ACC112 (cell line): ENCODE measurements around the gene TOM1L1.

Source experiments
- H2AFZ ChIP-seq: fragments of 200-600 bp; sonication (generic); one replicate; pipeline ENCODE4 v1.6.0; 2017; ENCODE audit warnings: antibody characterized with exemption, low read length; ENCODE audit not compliant: unreplicated experiment
- H3K27ac ChIP-seq: fragments of 200-600 bp; sonication (generic); 2 replicates; pipeline ENCODE4 v1.5.1; 2014; ENCODE audit warnings: low read depth, mild to moderate bottlenecking, antibody characterized with exemption, low read length, moderate library complexity
- H3K27me3 ChIP-seq: fragments of 200-600 bp; sonication (generic); 2 replicates; pipeline ENCODE4 v1.6.1; 2014; ENCODE audit warnings: mild to moderate bottlenecking, antibody characterized with exemption, low read length, moderate library complexity, mixed read lengths; ENCODE audit not compliant: insufficient read depth
- H3K36me3 ChIP-seq: fragments of 200-600 bp; sonication (generic); 2 replicates; pipeline ENCODE4 v1.6.1; 2016; ENCODE audit warnings: mild to moderate bottlenecking, antibody characterized with exemption, low read length, moderate library complexity, mixed read lengths; ENCODE audit not compliant: insufficient read depth
- H3K4me1 ChIP-seq: fragments of 200-600 bp; sonication (generic); one replicate; pipeline ENCODE4 v1.6.1; 2016; ENCODE audit warnings: low read length, mixed read lengths; ENCODE audit not compliant: insufficient read depth, unreplicated experiment, control insufficient read depth
- H3K4me3 ChIP-seq: fragments of 200-600 bp; sonication (generic); 2 replicates; pipeline ENCODE4 v1.5.1; 2014; ENCODE audit warnings: mild to moderate bottlenecking, low read depth, low read length
- H3K79me2 ChIP-seq: fragments of 200-600 bp; sonication (generic); one replicate; pipeline ENCODE4 v1.6.0; 2016; ENCODE audit warnings: low read length; ENCODE audit not compliant: control insufficient read depth, unreplicated experiment, insufficient read depth

TOM1L1 gene

DNA sequence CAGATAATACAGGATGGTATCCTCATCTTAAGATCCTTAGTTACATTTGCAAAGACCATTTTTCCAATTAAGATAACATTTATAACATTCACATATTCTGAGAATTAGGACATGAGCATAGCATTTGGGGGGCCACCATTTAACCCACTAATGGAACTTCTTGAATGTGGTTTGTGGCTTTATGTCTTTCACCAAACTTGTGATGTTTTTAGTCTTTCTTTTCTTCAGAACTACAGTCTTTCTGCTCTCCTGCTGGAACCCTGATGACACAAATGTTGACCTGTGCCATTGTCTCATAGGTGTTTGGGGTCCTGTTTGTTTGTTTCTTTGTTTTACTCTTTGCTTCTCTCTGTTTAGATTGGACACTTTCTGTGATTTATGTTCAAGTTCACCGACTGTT lies 44.6 kb downstream of the TOM1L1 start:
- H3K36me3 ChIP-seq: peaks cover 12% of the 10 kb centered on the region
- H3K4me3 ChIP-seq: no peak overlapping the region
- no peaks in the 10 kb centered on the region for H3K27me3 ChIP-seq
- no peaks in the 10 kb centered on the region for H3K79me2 ChIP-seq
- H3K4me1 ChIP-seq: peaks cover 14% of the 10 kb centered on the region
- H3K27ac ChIP-seq: no peak overlapping the region
- H2AFZ ChIP-seq: no peak overlapping the region

DNA sequence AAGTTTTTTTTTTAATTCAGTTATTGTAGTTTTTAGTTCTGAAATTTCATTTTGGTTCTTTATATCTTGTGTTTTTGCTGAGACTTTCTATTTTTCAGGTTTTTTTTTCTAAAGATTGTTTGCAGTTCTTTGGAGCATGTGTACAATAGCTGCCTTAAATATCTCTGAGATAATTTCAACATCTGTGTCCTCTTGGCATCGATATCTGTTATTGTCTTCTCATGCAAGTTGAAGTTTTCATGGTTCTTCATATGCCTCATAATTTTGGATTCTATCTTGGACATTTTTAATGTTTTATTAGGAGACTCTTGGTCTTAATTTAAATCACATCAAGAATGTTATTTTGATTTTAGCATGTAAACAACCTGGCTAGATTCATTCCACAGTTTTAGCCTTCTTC lies 45.0 kb downstream of the TOM1L1 start:
- Histone ChIP-seq H3K27ac (no peak overlapping the region), H3K4me3 (no peak overlapping the region), H3K36me3 (peaks cover 16% of the 10 kb centered on the region), H3K27me3 (no peaks in the 10 kb centered on the region), H3K79me2 (no peaks in the 10 kb centered on the region), H2AFZ (no peak overlapping the region), H3K4me1 (peaks cover 14% of the 10 kb centered on the region)

DNA sequence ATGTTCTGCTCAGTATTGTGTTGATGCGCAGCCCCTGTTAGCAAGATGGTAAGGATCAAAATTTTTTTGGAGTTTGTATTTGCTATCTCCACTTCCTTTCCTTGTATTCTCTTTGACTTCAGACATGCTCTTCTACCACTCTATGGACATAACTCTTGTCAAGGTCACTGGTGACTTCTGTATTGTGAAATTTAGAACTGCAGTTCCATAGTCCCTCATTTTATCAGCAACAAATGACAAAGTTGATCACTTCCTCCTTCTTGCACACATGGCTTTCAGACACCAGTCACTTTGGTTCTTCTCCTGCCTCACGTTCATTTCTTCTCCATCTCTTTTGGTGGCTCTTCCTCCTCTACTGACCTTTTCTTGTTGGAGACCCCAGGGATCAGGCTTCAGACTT lies 46.7 kb downstream of the TOM1L1 start:
- H3K36me3 ChIP-seq: peaks cover 23% of the 10 kb centered on the region

DNA sequence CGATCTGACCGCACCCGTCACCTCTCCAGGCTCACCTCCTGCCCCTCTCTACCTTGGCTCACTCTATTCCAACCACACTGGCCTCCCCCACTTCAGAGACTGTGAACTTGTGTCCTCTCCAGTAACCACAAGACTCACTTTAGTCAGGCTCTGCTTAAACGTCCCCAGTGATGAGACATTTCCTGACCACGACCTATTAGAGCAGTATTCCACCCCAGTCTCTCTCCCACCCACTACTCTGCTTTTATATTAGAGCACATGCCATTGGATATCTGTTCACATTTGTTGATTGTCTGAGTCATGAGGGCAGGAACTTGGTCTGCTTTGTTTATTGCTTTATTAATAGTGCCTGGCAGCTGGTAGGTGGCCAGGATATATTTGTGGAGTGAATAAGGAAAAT lies 47.7 kb downstream of the TOM1L1 start:
- Histone ChIP-seq H2AFZ (no peak overlapping the region), H3K27me3 (no peaks in the 10 kb centered on the region), H3K36me3 (peaks cover 23% of the 10 kb centered on the region), H3K4me3 (peak overlapping the region; percentile 24; the same call in 1 of the 2 replicates), H3K4me1 (peaks cover 14% of the 10 kb centered on the region), H3K79me2 (no peaks in the 10 kb centered on the region), H3K27ac (peak overlapping the region; percentile 38; the same call in 1 of the 2 replicates)

More for the DNA sequence above, 46.7 kb downstream of the TOM1L1 start:
- H3K4me1 ChIP-seq: peaks cover 14% of the 10 kb centered on the region
- H2AFZ ChIP-seq: no peak overlapping the region
- H3K79me2 ChIP-seq: no peaks in the 10 kb centered on the region
- H3K4me3 ChIP-seq: no peak overlapping the region; the same call in 1 of the 2 replicates
- no peak overlapping the region for H3K27ac ChIP-seq
- H3K27me3 ChIP-seq: no peaks in the 10 kb centered on the region

DNA sequence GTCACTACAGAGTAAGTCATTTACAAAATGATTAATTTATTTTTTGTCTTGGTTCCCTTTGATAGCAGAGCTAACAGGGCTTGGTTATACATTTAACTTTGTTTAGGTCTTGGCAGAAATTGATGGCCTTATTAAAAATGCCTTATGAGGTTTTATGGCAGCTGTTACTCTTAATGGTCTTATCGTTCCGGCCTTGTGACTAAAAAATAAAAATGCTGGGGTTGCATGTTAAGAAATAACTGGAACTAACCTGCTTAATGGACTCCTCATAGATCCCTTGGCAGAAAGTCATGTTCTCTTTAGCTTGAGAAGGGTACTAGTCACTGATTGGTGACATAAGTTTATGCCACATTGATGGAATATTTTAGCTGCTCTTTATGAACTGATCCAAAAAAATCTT lies 49.5 kb downstream of the TOM1L1 start:
- Histone ChIP-seq H3K27me3 (no peaks in the 10 kb centered on the region), H2AFZ (no peak overlapping the region), H3K4me1 (peaks cover 14% of the 10 kb centered on the region), H3K27ac (no peak overlapping the region), H3K79me2 (no peaks in the 10 kb centered on the region), H3K36me3 (peaks cover 23% of the 10 kb centered on the region), H3K4me3 (no peak overlapping the region)

DNA sequence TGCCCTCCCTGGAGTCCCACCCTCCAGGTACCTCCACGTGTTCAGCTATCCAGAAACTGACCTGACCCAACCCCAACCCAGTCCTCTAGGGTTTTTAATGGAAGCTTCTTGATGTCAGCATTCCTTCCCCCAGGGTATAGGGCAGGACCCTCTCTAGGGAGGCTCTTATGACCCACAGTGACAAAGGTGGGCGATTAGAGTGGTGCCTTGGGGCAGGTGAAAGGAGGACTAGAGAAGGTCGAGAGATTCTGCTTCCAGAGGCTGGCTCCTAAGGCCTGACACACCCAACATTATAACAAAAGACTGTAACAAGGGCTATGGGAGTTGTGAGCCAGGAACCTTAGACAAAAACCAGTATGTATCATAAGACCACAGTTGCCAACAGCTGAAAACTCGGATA lies 50.6 kb downstream of the TOM1L1 start:
- Histone ChIP-seq H2AFZ (no peak overlapping the region), H3K36me3 (peaks cover 23% of the 10 kb centered on the region), H3K4me3 (no peak overlapping the region), H3K27me3 (no peaks in the 10 kb centered on the region), H3K79me2 (no peaks in the 10 kb centered on the region), H3K27ac (no peak overlapping the region), H3K4me1 (peaks cover 14% of the 10 kb centered on the region)

DNA sequence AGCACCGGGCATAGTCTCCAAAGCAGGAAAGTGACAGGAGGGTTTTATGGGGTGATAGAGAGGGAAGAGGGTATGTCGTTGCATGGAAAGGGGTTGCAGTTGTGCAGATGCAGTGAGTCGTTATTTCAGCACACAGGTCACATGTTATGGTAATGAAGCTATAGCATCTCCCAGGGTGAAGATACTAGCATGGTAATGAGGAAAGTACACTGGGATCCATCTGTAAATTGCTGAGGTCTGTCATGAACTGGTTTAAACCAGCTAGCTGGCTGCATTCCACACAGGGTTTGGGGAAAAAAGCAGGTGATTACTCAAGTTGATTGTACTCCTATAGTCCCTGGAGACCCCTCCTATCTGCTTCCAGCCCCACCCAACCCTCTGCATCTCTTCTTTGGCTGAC lies 56.1 kb downstream of the TOM1L1 start:
- no peaks in the 10 kb centered on the region for H3K27me3 ChIP-seq
- H3K79me2 ChIP-seq: no peaks in the 10 kb centered on the region
- H3K4me3 ChIP-seq: no peak overlapping the region
- H3K27ac ChIP-seq: no peak overlapping the region
- no peaks in the 10 kb centered on the region for H3K4me1 ChIP-seq
- no peak overlapping the region for H2AFZ ChIP-seq
- H3K36me3 ChIP-seq: peaks cover 11% of the 10 kb centered on the region

DNA sequence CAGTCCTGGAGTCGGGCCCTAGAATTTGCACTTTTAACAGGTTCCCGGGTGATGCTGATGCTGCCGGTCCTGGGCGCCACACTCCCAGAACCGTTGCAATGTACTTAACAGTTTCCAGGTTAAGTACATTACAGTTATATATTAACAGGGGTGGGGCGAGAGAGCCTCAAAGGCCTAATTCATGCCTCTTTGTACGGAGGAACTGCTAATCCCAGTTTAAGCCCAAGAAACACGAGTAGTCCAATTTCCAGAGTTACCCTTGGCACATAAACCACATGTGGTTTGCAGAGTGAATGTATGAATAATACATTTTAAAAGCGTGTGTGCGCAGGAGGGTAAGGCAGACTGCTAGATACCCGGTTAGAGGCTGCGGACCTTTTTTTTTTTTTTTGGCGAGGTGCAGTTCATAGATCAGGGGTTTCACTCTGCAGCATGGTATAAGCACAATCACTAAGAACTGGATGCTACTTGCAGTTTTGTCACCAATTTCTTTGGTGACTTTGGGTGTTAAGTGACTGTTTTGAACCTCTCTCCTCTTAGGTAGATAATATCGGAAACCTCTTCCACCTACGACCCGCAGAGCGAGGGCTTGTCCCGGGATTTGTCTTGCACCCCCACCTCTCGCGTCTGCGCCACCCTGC lies 67.1 kb downstream of the TOM1L1 start:
- Histone ChIP-seq H3K36me3 (peaks cover 25% of the 10 kb centered on the region), H3K4me1 (peaks cover 21% of the 10 kb centered on the region), H3K4me3 (peak overlapping the region; percentile 82), H3K27ac (no peak overlapping the region), H3K27me3 (no peaks in the 10 kb centered on the region), H2AFZ (peak overlapping the region; percentile 97), H3K79me2 (peaks cover 63% of the 10 kb centered on the region)

DNA sequence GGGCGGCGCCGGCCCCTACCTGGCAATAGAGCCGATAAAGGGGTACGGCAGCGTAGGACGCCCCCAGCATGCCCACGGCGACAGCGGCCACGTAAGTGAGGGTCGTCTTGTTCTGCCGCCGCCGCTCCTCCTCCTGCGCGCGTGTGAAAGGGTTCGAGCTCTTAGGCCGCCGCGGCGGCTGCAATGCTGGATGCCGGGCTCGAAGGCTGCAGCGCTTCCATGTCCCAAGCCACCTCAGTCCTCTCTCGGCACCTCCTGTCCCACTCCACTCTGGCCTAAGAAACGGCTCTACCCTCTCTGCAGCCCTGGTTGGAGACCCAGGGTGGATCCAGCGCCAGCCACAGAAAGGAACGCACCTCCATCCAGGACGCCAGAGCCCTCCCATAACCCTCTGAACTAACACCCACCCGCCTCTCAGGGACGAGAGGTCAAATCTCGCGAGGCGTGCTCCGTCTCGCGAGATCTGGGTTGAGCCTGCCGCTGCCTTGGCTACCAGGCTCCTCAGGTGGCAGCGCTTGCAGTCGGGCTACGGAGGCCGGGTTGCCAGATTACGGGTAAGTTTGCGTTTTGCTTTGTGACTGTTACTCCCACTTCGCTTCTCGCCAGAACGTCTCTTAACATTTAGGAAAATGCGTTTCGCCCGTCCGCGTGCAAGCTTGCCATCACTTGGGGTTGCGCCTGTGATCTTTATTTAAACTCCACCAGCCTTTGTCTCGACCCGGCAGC lies 67.8 kb downstream of the TOM1L1 start, which contains the start of the genes COX11 and STXBP4:
TSS of gene COX11 (minus strand) at position 393 of the 726 bp plus-strand sequence. CDS start at position 385, 8 bp downstream.
TSS of gene STXBP4 (plus strand) at position 504 of the 726 bp plus-strand sequence. CDS start 17,455 bp downstream, outside the sequence.
- H3K27ac ChIP-seq: peak within 1 kb of the TSS; percentile 25
- peaks cover 21% of the 10 kb centered on the region for H3K4me1 ChIP-seq
- peaks cover 69% of the 10 kb centered on the region for H3K79me2 ChIP-seq
- no peaks in the 10 kb centered on the region for H3K27me3 ChIP-seq
- peaks cover 19% of the 10 kb centered on the region for H3K36me3 ChIP-seq
- peak within 1 kb of the TSS; percentile 82 for H3K4me3 ChIP-seq
- H2AFZ ChIP-seq: peak within 1 kb of the TSS; percentile 97

DNA sequence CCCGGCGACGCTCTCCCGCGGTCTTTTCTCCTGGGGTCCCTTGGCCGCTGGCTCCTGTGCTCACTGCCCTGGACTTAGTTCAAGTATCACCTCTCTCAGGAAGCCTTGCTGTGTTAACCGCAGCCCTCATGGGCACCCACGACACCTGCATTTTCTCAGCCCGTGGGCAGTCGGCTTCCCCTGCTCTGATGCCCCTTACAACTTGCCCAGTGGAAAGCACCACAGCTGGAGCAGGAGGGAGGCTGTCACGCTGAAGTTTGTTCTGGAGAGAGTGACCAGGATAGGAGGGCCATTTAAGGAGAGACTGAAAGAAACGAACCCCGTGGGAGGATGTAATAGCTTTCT lies 68.3 kb downstream of the TOM1L1 start:
- Histone ChIP-seq H3K79me2 (peaks cover 69% of the 10 kb centered on the region), H2AFZ (peak overlapping the region; percentile 55), H3K36me3 (peaks cover 14% of the 10 kb centered on the region), H3K27ac (peak overlapping the region; percentile 25), H3K4me1 (peaks cover 21% of the 10 kb centered on the region), H3K27me3 (no peaks in the 10 kb centered on the region), H3K4me3 (peak overlapping the region; percentile 82)
